Testis (tissue), 3 donors: ENCODE results near the gene SVOPL. TPM values are rescaled to one million over a fixed set of nuclear protein-coding genes. Genes with fewer than 3 reads are reported as not detected.

Experiments
- DNase-seq: peaks from one replicate; pipeline ENCODE4 v3.0.0-alpha.2; 2019
- H3K27ac ChIP-seq, 2 donors: fragments of 200-600 bp; sonication (generic); one replicate each; pipeline ENCODE4 v1.5.1; 2019
- H3K27me3 ChIP-seq: fragments of 200-600 bp; sonication (generic); one replicate; pipeline ENCODE4 v1.5.1; 2019
- H3K36me3 ChIP-seq: fragments of 200-600 bp; sonication (generic); one replicate; pipeline ENCODE4 v1.5.1; 2017; ENCODE audit warnings: low read depth; ENCODE audit errors: missing control alignments
- H3K4me1 ChIP-seq: fragments of 200-600 bp; sonication (generic); one replicate; pipeline ENCODE4 v1.5.1; 2019
- H3K4me3 ChIP-seq, 2 donors: fragments of 200-600 bp; sonication (generic); one replicate each; pipeline ENCODE4 v1.5.1; 2017 to 2019
- H3K9me3 ChIP-seq: fragments of 200-600 bp; sonication (generic); one replicate; pipeline ENCODE4 v1.5.1; 2017
- CTCF ChIP-seq, 3 experiments: fragments of 450-650 bp in 2 of 3; fragments of 200-600 bp in 1 of 3; sonication (generic) in 1 of 3; IDR thresholded peaks; one replicate each; pipeline ENCODE4 v1.5.1; 2016 to 2019; ENCODE audit warnings: antibody characterized with exemption in 3 of 3, mild to moderate bottlenecking in 2 of 3, moderate library complexity in 1 of 3
- POLR2A ChIP-seq: fragments of 450-650 bp; IDR thresholded peaks from one replicate; pipeline ENCODE4 v1.6.1; 2017; ENCODE audit warnings: antibody characterized with exemption, mild to moderate bottlenecking, moderate library complexity
- WGBS, 2 donors: methylation state at CpG; one replicate each; pipeline ENCODE4 v1.1.5; 2018; 5-methylcytosine and 5-hydroxymethylcytosine counted together
- intact Hi-C: fragments of 100-400 bp; cut with DNase I; formaldehyde crosslinking; loops from one replicate; pipeline ENCODE4 v1.15.1; 2023; ENCODE audit warnings: low total_unique reads
- polyA plus RNA-seq: library from polyadenylated mRNA; stranded (reverse); fragments of 350-450 nt; fragmentation: Illumina TruSeq; extraction: RNeasy Lipid Tissue Mini Kit (QIAGEN cat#74804); gene quantifications from one replicate; pipeline ENCODE4 v1.2.3, GENCODE V29; 2014; ENCODE audit warnings: low read depth, low replicate concordance; ENCODE audit not compliant: insufficient read depth
- total RNA-seq, 2 donors: library from RNA; depleted of rRNA; stranded (reverse); fragments of >200 nt; gene quantifications; one replicate each; pipeline ENCODE4 v1.2.3, GENCODE V29; 2016

SVOPL gene
- total and polyA plus RNA-seq, 3 donors from 2014 or later: 1.1 to 4.0 (median 1.7) TPM

GRCh38 chr7:138550337-138550736 lies 150.8 kb downstream of the SVOPL start:
- no peak for TF ChIP-seq POLR2A
- no peak for TF ChIP-seq CTCF (IDR thresholded peaks at IDR 0.05)
- H3K27ac ChIP-seq: no peak overlapping the region
- intact Hi-C loops: no loop called here
- no peaks in the 10 kb centered on the region for H3K9me3 ChIP-seq
- no peaks in the 10 kb centered on the region for H3K27me3 ChIP-seq
- H3K4me3 ChIP-seq: no peak overlapping the region
- DNase-seq: no peak
- no peaks in the 10 kb centered on the region for H3K36me3 ChIP-seq
- 93 to 96% methylated on average over 3 of the region's 3 CpGs for WGBS, 2 donors
- H3K4me1 ChIP-seq: no peaks in the 10 kb centered on the region

GRCh38 chr7:138549082-138549481 lies 152.1 kb downstream of the SVOPL start:
- no peaks in the 10 kb centered on the region for H3K4me1 ChIP-seq
- WGBS, 2 donors: 92 to 93% methylated on average over 1 of the region's 1 CpG
- no peak overlapping the region for H3K27ac ChIP-seq
- no peaks in the 10 kb centered on the region for H3K27me3 ChIP-seq
- TF ChIP-seq POLR2A (no peak), CTCF (IDR thresholded peaks at IDR 0.05) (no peak)
- no peaks in the 10 kb centered on the region for H3K9me3 ChIP-seq
- H3K36me3 ChIP-seq: no peaks in the 10 kb centered on the region
- no peak for DNase-seq
- intact Hi-C loops: no loop called here
- H3K4me3 ChIP-seq: no peak overlapping the region

- Histone ChIP-seq H3K4me3 (no peak overlapping the region), H3K9me3 (no peaks in the 10 kb centered on the region), H3K27ac (no peak overlapping the region), H3K4me1 (no peaks in the 10 kb centered on the region), H3K36me3 (no peaks in the 10 kb centered on the region), H3K27me3 (no peaks in the 10 kb centered on the region)
- DNase-seq: no peak
- WGBS, 2 donors: 92 to 93% methylated on average over 2 of the region's 2 CpGs
- intact Hi-C loops: no loop called here
- TF ChIP-seq CTCF (IDR thresholded peaks at IDR 0.05): no peak
- no peak for TF ChIP-seq POLR2A
Measured at GRCh38 chr7:138546829-138547228, 154.3 kb downstream of the SVOPL start.

GRCh38 chr7:138546064-138546619 lies 155.0 kb downstream of the SVOPL start:
- DNase-seq: no peak
- H3K36me3 ChIP-seq: no peaks in the 10 kb centered on the region
- intact Hi-C loops: no loop called here
- 77 to 82% methylated on average over 5 of the region's 5 CpGs for WGBS, 2 donors
- H3K9me3 ChIP-seq: no peaks in the 10 kb centered on the region
- H3K4me3 ChIP-seq: no peak overlapping the region
- H3K4me1 ChIP-seq: no peaks in the 10 kb centered on the region
- no peaks in the 10 kb centered on the region for H3K27me3 ChIP-seq
- TF ChIP-seq POLR2A (no peak), CTCF (IDR thresholded peaks at IDR 0.05) (no peak)
- H3K27ac ChIP-seq: no peak overlapping the region

- no peak for TF ChIP-seq CTCF (IDR thresholded peaks at IDR 0.05)
- TF ChIP-seq POLR2A: no peak
- 78 to 88% methylated on average over 6 of the region's 6 CpGs for WGBS, 2 donors
- no peak for DNase-seq
- Histone ChIP-seq H3K36me3 (no peaks in the 10 kb centered on the region), H3K9me3 (no peaks in the 10 kb centered on the region), H3K4me1 (no peaks in the 10 kb centered on the region), H3K27ac (no peak overlapping the region), H3K27me3 (no peaks in the 10 kb centered on the region), H3K4me3 (no peak overlapping the region)
- intact Hi-C loops: no loop called here
Measured at GRCh38 chr7:138545123-138545522, 156.0 kb downstream of the SVOPL start.
